Neural progenitor cell (in vitro differentiated cells): Measurements from ENCODE around the gene CBR4. TPM values are rescaled to one million over a fixed set of nuclear protein-coding genes. Genes with fewer than 3 reads are reported as not detected.

ENCODE experiments used
- DNase-seq: peaks from one replicate; pipeline ENCODE4 v3.0.0-alpha.2; 2016; ENCODE audit warnings: low spot score
- H2AFZ ChIP-seq: fragments of 200-600 bp; sonication (generic); replicated peaks from 2 replicates; pipeline ENCODE4 v1.6.1; 2016; ENCODE audit warnings: antibody characterized with exemption
- H3F3A ChIP-seq: fragments of 200-600 bp; sonication (generic); 2 replicates; pipeline ENCODE4 v1.6.1; 2016; ENCODE audit warnings: antibody characterized with exemption, low read depth
- H3K27ac ChIP-seq: fragments of 200-600 bp; sonication (generic); 2 replicates; pipeline ENCODE4 v1.5.1; 2016; ENCODE audit warnings: mild to moderate bottlenecking
- H3K27me3 ChIP-seq: fragments of 200-600 bp; sonication (generic); 2 replicates; pipeline ENCODE4 v1.6.1; 2016; ENCODE audit warnings: mild to moderate bottlenecking, moderate library complexity
- H3K36me3 ChIP-seq: fragments of 200-600 bp; sonication (generic); 2 replicates; pipeline ENCODE4 v1.5.1; 2016
- H3K4me1 ChIP-seq: fragments of 200-600 bp; sonication (generic); 2 replicates; pipeline ENCODE4 v1.6.1; 2016; ENCODE audit warnings: mixed run types
- H3K4me2 ChIP-seq: fragments of 200-600 bp; sonication (generic); 2 replicates; pipeline ENCODE4 v1.6.1; 2016
- H3K4me3 ChIP-seq: fragments of 200-600 bp; sonication (generic); 2 replicates; pipeline ENCODE4 v1.5.1; 2016
- H3K79me2 ChIP-seq: fragments of 200-600 bp; sonication (generic); 2 replicates; pipeline ENCODE4 v1.6.1; 2016; ENCODE audit warnings: low read depth
- H3K9ac ChIP-seq: fragments of 200-600 bp; sonication (generic); 2 replicates; pipeline ENCODE4 v1.6.1; 2016
- H3K9me3 ChIP-seq: fragments of 200-600 bp; sonication (generic); 2 replicates; pipeline ENCODE4 v1.5.1; 2016; ENCODE audit warnings: low read depth
- H4K20me1 ChIP-seq: fragments of 200-600 bp; sonication (generic); 2 replicates; pipeline ENCODE4 v1.6.1; 2016; ENCODE audit warnings: low read depth
- H3K27ac Mint-ChIP-seq: 3 replicates; pipeline ENCODE4 v1.8.0; 2021; ENCODE audit warnings: mixed read lengths
- H3K27me3 Mint-ChIP-seq: 2 replicates; pipeline ENCODE4 v1.8.0; 2022; ENCODE audit warnings: low read depth, mild to moderate bottlenecking, inconsistent platforms, moderate library complexity, mixed read lengths; ENCODE audit not compliant: insufficient read depth
- H3K36me3 Mint-ChIP-seq: 3 replicates; pipeline ENCODE4 v1.8.0; 2021; ENCODE audit warnings: mixed read lengths
- H3K4me1 Mint-ChIP-seq: 3 replicates; pipeline ENCODE4 v1.8.0; 2021; ENCODE audit warnings: mixed read lengths
- H3K4me3 Mint-ChIP-seq: 3 replicates; pipeline ENCODE4 v1.8.0; 2021; ENCODE audit warnings: mild to moderate bottlenecking, moderate library complexity, mixed read lengths
- H3K9me3 Mint-ChIP-seq: 3 replicates; pipeline ENCODE4 v1.8.0; 2020; ENCODE audit warnings: mixed read lengths
- CTCF ChIP-seq: fragments of 200-600 bp; sonication (generic); IDR thresholded peaks from 2 replicates; pipeline ENCODE4 v1.5.1; 2017; ENCODE audit warnings: antibody characterized with exemption, mild to moderate bottlenecking
- EZH2 ChIP-seq: fragments of 200-600 bp; sonication (generic); IDR thresholded peaks from 2 replicates; pipeline ENCODE4 v1.6.1; 2017; ENCODE audit warnings: antibody characterized with exemption, mild to moderate bottlenecking, moderate library complexity
- EZH2phosphoT487 ChIP-seq: fragments of 200-600 bp; sonication (generic); IDR thresholded peaks from 2 replicates; pipeline ENCODE4 v1.6.1; 2017; ENCODE audit warnings: antibody characterized with exemption
- total RNA-seq: library from RNA; depleted of rRNA; stranded (reverse); fragments of >200 nt; gene quantifications from 2 replicates; pipeline ENCODE4 v1.2.3, GENCODE V29; 2015; ENCODE audit warnings: low replicate concordance

CBR4 gene
- total RNA-seq, 1 donor from 2014 or later: 66.4 TPM

GRCh38 chr4:169014586-169014985 lies 4.5 kb upstream of the CBR4 start:
- no peak overlapping the region for H3K4me2 ChIP-seq
- H3K27ac ChIP-seq: no peak overlapping the region
- H3K9ac ChIP-seq: no peak overlapping the region
- peaks cover 25% of the 10 kb centered on the region for H3F3A ChIP-seq
- no peaks in the 10 kb centered on the region for H3K9me3 ChIP-seq
- H2AFZ ChIP-seq: no peak overlapping the region
- peaks cover 4% of the 10 kb centered on the region for H3K27me3 Mint-ChIP-seq
- no peaks in the 10 kb centered on the region for H3K36me3 Mint-ChIP-seq
- H3K9me3 Mint-ChIP-seq: no peaks in the 10 kb centered on the region
- peaks cover under 1% of the 10 kb centered on the region for H3K79me2 ChIP-seq
- H3K4me3 ChIP-seq: no peak overlapping the region
- peaks cover 27% of the 10 kb centered on the region for H3K4me1 Mint-ChIP-seq
- H3K36me3 ChIP-seq: no peaks in the 10 kb centered on the region
- H3K27me3 ChIP-seq: no peaks in the 10 kb centered on the region
- TF ChIP-seq CTCF (no peak), EZH2 (no peak), EZH2phosphoT487 (no peak)
- no peaks in the 10 kb centered on the region for H4K20me1 ChIP-seq
- H3K4me3 Mint-ChIP-seq: no peak overlapping the region
- peaks cover 27% of the 10 kb centered on the region for H3K4me1 ChIP-seq
- no peak overlapping the region for H3K27ac Mint-ChIP-seq
- no peak for DNase-seq

GRCh38 chr4:169013396-169013795 lies 3.3 kb upstream of the CBR4 start:
- Mint-ChIP-seq H3K4me3 (no peak overlapping the region), H3K27ac (no peak overlapping the region), H3K9me3 (no peaks in the 10 kb centered on the region), H3K36me3 (no peaks in the 10 kb centered on the region), H3K27me3 (peaks cover 6% of the 10 kb centered on the region), H3K4me1 (peaks cover 34% of the 10 kb centered on the region)
- peaks cover 4% of the 10 kb centered on the region for H4K20me1 ChIP-seq
- no peak overlapping the region for H2AFZ ChIP-seq
- no peak overlapping the region for H3K4me3 ChIP-seq
- no peaks in the 10 kb centered on the region for H3K36me3 ChIP-seq
- H3K27ac ChIP-seq: no peak overlapping the region
- H3K9me3 ChIP-seq: no peaks in the 10 kb centered on the region
- no peaks in the 10 kb centered on the region for H3K27me3 ChIP-seq
- TF ChIP-seq EZH2phosphoT487 (no peak), CTCF (no peak), EZH2 (no peak)
- peaks cover 25% of the 10 kb centered on the region for H3K4me1 ChIP-seq
- peaks cover 12% of the 10 kb centered on the region for H3K79me2 ChIP-seq
- no peak for DNase-seq
- no peak overlapping the region for H3K9ac ChIP-seq
- peaks cover 25% of the 10 kb centered on the region for H3F3A ChIP-seq
- no peak overlapping the region for H3K4me2 ChIP-seq

GRCh38 chr4:169012049-169012448 lies 2.0 kb upstream of the CBR4 start:
- Mint-ChIP-seq H3K36me3 (no peaks in the 10 kb centered on the region), H3K27ac (no peak overlapping the region), H3K4me3 (no peak overlapping the region), H3K4me1 (peaks cover 34% of the 10 kb centered on the region), H3K27me3 (peaks cover 6% of the 10 kb centered on the region), H3K9me3 (no peaks in the 10 kb centered on the region)
- peaks cover 12% of the 10 kb centered on the region for H4K20me1 ChIP-seq
- no peaks in the 10 kb centered on the region for H3K27me3 ChIP-seq
- H3K9me3 ChIP-seq: no peaks in the 10 kb centered on the region
- peaks cover 15% of the 10 kb centered on the region for H3F3A ChIP-seq
- no peak overlapping the region for H2AFZ ChIP-seq
- H3K27ac ChIP-seq: no peak overlapping the region
- peaks cover 26% of the 10 kb centered on the region for H3K4me1 ChIP-seq
- no peak overlapping the region for H3K4me2 ChIP-seq
- no peak for TF ChIP-seq CTCF
- no peak for TF ChIP-seq EZH2
- TF ChIP-seq EZH2phosphoT487: no peak
- H3K79me2 ChIP-seq: peaks cover 26% of the 10 kb centered on the region
- H3K4me3 ChIP-seq: no peak overlapping the region
- no peak for DNase-seq
- no peak overlapping the region for H3K9ac ChIP-seq
- H3K36me3 ChIP-seq: peaks cover 2% of the 10 kb centered on the region
